ENCODE measurements around the gene ZNF672. TPM values are rescaled to one million over a fixed set of nuclear protein-coding genes. Genes with fewer than 3 reads are reported as not detected.
"Not testable (repeated sequence)": the region's sequence is repeated elsewhere in the genome, so short reads cannot be mapped to it uniquely, and the experiment has no call there.

The ZNF672 gene
- total and polyA plus RNA-seq, 2 of the 13 experiments (the other 11 are each of a cell fraction or from before 2014, with no cell fraction given), result 17.2 to 22.9 TPM

DNA sequence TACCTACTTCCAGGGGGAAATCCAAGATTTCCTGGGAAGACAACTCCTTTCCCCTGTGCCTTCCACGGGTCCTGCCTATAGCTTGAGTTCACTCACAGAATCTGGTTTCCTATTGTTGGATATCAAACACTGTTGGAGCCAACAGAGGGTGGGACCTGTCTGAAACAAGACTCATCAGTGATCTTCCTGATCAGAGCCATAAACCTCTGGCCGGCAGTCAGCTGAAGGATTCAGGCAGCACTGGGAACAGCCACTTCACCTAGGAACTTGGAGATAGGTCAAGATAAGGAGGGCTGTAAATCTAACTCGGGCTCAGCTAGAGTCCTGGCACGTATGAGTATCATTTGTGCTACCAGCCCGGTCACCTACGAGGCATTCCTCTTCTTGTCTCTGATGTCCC lies 35.6 kb upstream of the ZNF672 start (continued):
- TF ChIP-seq, protein P1, sequence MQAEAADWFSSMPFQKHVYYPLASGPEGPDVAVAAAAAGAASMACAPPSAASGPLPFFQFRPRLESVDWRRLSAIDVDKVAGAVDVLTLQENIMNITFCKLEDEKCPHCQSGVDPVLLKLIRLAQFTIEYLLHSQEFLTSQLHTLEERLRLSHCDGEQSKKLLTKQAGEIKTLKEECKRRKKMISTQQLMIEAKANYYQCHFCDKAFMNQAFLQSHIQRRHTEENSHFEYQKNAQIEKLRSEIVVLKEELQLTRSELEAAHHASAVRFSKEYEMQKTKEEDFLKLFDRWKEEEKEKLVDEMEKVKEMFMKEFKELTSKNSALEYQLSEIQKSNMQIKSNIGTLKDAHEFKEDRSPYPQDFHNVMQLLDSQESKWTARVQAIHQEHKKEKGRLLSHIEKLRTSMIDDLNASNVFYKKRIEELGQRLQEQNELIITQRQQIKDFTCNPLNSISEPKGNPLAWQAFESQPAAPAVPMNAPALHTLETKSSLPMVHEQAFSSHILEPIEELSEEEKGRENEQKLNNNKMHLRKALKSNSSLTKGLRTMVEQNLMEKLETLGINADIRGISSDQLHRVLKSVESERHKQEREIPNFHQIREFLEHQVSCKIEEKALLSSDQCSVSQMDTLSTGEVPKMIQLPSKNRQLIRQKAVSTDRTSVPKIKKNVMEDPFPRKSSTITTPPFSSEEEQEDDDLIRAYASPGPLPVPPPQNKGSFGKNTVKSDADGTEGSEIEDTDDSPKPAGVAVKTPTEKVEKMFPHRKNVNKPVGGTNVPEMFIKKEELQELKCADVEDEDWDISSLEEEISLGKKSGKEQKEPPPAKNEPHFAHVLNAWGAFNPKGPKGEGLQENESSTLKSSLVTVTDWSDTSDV (CRISPR knock-in tag; IDR thresholded peaks at IDR 0.05), result no peak
- TF ChIP-seq PHF21A (CRISPR knock-in tag; IDR thresholded peaks at IDR 0.05) (no peak), RBFOX2 (IDR thresholded peaks at IDR 0.05; ENCODE audit: low read depth, low read length) (no peak), TBP (CRISPR knock-in tag; IDR thresholded peaks at IDR 0.05) (no peak), ELF3 (CRISPR knock-in tag; IDR thresholded peaks at IDR 0.05) (no peak), SP4 (CRISPR knock-in tag; IDR thresholded peaks at IDR 0.05) (no peak), ZNF350 (CRISPR knock-in tag; IDR thresholded peaks at IDR 0.05; ENCODE audit: borderline replicate concordance, low read depth) (no peak)
- TF ChIP-seq, protein P2, sequence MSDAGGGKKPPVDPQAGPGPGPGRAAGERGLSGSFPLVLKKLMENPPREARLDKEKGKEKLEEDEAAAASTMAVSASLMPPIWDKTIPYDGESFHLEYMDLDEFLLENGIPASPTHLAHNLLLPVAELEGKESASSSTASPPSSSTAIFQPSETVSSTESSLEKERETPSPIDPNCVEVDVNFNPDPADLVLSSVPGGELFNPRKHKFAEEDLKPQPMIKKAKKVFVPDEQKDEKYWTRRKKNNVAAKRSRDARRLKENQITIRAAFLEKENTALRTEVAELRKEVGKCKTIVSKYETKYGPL (CRISPR knock-in tag; IDR thresholded peaks at IDR 0.05), result no peak

DNA sequence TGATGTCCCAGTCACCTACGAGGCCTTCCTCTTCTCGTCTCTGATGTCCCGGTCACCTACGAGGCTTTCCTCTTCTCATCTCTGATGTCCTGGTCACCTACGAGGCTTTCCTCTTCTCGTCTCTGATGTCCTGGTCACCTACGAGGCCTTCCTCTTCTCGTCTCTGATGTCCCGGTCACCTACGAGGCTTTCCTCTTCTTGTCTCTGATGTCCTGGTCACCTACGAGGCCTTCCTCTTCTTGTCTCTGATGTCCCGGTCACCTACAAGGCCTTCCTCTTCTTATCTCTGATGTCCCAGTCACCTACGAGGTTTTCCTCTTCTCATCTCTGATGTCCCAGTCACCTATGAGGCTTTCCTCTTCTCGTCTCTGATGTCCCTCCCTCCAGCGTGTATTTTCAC lies 34.5 kb upstream of the ZNF672 start:
- BruUV-seq (replicated peaks); FAIRE-seq: not testable (repeated sequence)

More for the DNA sequence above, 34.5 kb upstream of the ZNF672 start:
- intact Hi-C loops (cut with micrococcal nuclease; ENCODE audit: unreplicated experiment); in situ Hi-C loops (cut with HindIII; ENCODE audit: extremely low pct_ligation_motif_present, low pct_unique_long_range_greater_than_20kb); CTCF ChIA-PET (ENCODE audit: low intra/inter-chr PET ratio, low total read pairs); ATAC-seq; H2AFZ ChIP-seq (ENCODE audit: low read length); H3K9ac ChIP-seq (ENCODE audit: insufficient read depth, low read depth, low read length); H3K4me2 ChIP-seq (ENCODE audit: low read depth, low read length); DNase-seq (ENCODE audit: low spot score); H3K36me3 ChIP-seq (replicated peaks in 1 of 2; ENCODE audit: control insufficient read depth in 1 of 2, insufficient read depth in 2 of 2, low read length in 2 of 2); H3K4me3 ChIP-seq (replicated peaks in 1 of 3; ENCODE audit: insufficient read depth in 1 of 3, low read depth in 2 of 3, low read length in 3 of 3); H3K79me2 ChIP-seq (ENCODE audit: insufficient read depth, low read length); H3K9me3 ChIP-seq (ENCODE audit: low read length); H3K27ac ChIP-seq (ENCODE audit: extremely low read length, insufficient read depth, low read length); H3K27me3 ChIP-seq (ENCODE audit: control insufficient read depth in 1 of 2, insufficient read depth in 2 of 2, low read length in 2 of 2); POLR2A ChIA-PET; H4K20me1 ChIP-seq (ENCODE audit: insufficient read depth, low read length): not testable (repeated sequence)
- peaks cover 28% of the 10 kb centered on the region for H3K4me1 ChIP-seq (ENCODE audit: insufficient read depth, low read length)
- 57% methylated on average over 15 of the region's 15 CpGs for WGBS (ENCODE audit: low lambda C conversion rate)

Measured in HepG2 (cell line).